LNCaP clone FGC (cell line): ENCODE results near the gene MEOX2.

ENCODE experiments used
- DNase-seq: peaks from one replicate; pipeline ENCODE4 v3.0.0-alpha.2; 2011; ENCODE audit warnings: low read depth
- H3K4me3 ChIP-seq: 2 replicates; pipeline ENCODE4 v1.5.1; 2011; ENCODE audit warnings: mild to moderate bottlenecking, low read depth, low read length, control low read depth
- TF ChIP-seq, protein P1 (sequence below): IDR thresholded peaks from 2 replicates; pipeline ENCODE4 v1.5.1; 2012; ENCODE audit warnings: mild to moderate bottlenecking; ENCODE audit not compliant: control insufficient read depth, insufficient read depth; ENCODE audit errors: extremely low read depth

The MEOX2 gene

DNA sequence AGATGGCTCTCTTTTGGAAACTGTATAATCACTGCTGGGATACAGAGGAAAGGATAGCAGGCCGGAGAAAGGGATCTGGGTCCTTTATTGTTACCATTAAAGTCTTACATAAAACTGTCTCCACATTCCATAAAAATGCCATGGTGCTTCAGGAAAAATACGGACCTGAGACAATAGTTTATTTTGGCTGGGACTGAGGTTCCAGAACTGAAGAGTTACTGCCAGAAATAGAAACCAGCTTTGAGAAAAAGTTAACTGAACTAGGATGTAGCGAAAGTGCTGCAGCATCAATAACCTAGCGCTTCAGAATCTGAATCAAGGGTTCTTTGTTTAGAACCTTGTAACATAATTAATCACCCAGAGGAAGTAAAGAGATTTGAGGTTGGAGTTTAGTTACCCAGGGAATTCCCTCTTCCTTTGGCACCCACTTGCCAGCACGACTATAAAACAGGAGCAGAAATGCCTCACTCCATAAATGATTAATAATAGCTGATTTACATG lies 38.0 kb downstream of the MEOX2 start:
- no peak for DNase-seq
- TF ChIP-seq, protein P1, sequence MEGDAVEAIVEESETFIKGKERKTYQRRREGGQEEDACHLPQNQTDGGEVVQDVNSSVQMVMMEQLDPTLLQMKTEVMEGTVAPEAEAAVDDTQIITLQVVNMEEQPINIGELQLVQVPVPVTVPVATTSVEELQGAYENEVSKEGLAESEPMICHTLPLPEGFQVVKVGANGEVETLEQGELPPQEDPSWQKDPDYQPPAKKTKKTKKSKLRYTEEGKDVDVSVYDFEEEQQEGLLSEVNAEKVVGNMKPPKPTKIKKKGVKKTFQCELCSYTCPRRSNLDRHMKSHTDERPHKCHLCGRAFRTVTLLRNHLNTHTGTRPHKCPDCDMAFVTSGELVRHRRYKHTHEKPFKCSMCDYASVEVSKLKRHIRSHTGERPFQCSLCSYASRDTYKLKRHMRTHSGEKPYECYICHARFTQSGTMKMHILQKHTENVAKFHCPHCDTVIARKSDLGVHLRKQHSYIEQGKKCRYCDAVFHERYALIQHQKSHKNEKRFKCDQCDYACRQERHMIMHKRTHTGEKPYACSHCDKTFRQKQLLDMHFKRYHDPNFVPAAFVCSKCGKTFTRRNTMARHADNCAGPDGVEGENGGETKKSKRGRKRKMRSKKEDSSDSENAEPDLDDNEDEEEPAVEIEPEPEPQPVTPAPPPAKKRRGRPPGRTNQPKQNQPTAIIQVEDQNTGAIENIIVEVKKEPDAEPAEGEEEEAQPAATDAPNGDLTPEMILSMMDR = no peak
- H3K4me3 ChIP-seq = no peak overlapping the region

DNA sequence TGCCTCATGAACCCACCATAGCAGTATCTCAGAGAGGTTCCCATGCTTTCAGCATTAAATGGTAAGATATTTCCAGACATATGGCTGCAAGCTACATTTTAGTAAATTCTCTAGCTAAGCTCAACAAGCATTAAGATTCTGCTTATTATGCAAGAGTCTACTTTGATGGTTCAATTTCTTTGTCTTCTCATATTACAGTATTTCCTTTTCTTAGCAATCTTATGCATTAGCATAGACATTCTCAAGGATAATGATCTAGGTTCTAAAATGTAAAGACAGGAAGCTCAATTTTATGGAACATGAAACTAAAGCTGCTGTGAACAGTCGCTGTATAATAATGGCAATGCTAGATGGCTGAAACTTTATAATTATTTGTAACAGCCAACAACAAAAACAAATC lies 39.2 kb downstream of the MEOX2 start:
- H3K4me3 ChIP-seq = no peak overlapping the region
- no peak for DNase-seq
- TF ChIP-seq, protein P1 = no peak

DNA sequence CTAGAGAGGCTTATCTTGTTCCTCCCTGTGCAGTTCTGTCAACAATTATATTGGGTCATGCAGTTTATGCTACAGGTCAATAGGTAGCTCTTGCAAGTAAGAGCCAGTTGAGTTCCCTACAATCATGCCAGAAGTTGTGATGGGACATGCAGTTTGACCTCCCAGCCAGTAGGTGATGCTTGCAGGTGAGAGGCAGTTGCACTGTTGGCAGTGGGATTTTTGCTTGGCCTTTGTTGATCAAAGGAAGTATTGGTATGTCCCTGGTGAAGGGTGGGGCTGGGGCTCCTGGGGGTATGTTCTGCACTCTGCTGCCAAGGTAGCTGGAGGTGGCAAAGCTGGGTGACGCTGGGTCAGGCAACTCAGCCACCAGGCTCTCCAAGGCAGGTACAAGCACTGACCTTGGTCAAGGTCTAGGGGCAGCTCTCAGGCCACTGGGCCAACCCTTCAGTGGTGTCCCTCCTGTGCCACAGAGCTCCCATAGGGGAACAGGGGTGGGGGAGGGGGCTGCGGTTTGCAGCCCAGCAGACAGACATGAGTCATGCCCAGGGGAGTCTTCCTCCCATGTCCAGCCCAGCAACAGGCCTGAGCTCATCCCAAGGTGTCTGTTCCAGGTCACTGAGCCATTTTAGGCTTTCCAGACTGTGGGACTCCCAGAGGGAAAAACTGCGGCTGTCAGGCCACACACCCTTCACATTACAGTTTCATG lies 43.3 kb downstream of the MEOX2 start:
- DNase-seq = no peak
- no peak overlapping the region for H3K4me3 ChIP-seq
- TF ChIP-seq, protein P1 = no peak

DNA sequence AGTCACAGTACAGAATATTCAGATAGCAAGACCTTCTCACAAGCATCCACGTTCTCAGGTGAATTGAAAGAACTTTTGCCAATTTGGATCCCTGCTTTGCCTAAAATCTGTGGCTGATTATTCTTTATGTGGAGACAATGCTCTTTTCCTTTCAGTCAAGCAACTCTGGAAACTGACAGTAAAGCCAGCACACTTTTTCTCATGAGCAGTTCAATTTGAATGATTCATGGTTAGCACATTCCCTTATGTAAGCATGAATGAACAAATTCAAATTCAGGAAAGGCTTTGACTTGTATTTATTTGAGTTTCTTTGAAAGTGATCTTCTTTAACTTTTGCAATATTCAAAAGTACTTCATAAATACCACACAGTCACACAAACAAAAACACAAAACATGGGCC lies 57.6 kb downstream of the MEOX2 start:
- DNase-seq = no peak
- H3K4me3 ChIP-seq = no peak overlapping the region
- TF ChIP-seq, protein P1 = no peak

DNA sequence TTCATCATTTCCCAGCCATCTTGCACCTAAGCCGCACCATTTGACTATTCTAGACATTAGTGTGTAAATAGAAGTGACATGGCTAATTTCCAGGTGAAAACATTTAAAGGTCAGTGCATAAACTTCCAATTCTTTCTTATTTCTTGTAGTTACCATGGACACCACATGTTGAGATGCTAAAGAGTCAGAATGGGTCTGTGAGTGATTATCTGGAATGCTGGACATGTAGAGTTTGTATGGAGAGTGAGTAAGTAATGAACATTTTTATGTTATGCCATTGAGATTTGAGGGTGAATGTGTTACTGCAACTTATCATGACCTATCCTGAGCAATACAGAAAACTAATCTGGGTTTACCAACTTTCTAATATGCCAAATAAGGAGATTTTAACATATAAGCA lies 60.4 kb downstream of the MEOX2 start:
- TF ChIP-seq, protein P1 = no peak
- no peak for DNase-seq
- H3K4me3 ChIP-seq = no peak overlapping the region

DNA sequence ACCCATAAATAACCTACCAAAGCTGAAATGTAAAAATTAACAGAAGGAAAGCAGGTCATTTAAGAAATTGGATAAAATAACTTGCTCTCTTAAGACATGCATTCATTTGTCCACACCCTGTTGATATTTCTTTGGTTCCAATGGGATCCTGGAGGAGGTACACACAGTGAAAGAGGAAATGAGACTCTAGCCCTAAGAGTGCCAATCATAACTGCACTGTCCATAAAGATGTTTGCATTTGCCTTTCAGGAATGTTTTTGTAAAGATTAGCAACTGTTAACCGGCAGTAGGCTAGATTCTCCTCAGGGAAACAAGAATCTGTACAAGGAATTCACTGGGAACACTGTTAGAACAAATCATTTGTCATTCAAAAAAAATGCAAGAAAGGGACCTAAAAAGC lies 61.0 kb downstream of the MEOX2 start:
- peak; percentile 17 for DNase-seq
- TF ChIP-seq, protein P1 = no peak
- H3K4me3 ChIP-seq = no peak overlapping the region

DNA sequence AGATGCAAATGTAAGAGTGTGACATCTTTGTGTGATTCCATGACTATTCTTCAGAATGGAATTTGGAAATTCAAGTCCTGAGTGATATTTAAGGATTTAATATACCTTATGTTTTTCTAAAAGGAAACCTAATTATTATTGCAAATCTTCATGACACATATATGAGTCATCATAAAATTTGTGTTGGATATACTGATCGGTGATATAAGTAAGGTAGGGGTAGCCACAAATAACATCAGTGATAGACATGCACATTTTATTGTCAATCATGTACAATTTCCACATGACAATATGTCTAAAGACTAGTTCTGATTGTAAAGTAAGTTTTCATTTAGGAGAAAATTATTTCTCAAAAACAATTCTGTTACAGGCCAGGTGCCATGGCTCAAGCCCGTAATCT lies 65.0 kb downstream of the MEOX2 start:
- no peak for DNase-seq
- TF ChIP-seq, protein P1 = no peak
- H3K4me3 ChIP-seq = no peak overlapping the region
